SJCRH30 (cell line): ENCODE measurements around the gene TBC1D22A. TPM values are rescaled to one million over a fixed set of nuclear protein-coding genes. Genes with fewer than 3 reads are reported as not detected.

Experiments
- DNase-seq, 2 experiments: peaks; one replicate each; pipeline ENCODE4 v3.0.0-alpha.2; 2015 to 2020
- H3K27ac ChIP-seq: fragments of 250-450 bp; sonication (Bioruptor Pico); 2 replicates; pipeline ENCODE4 v1.5.1; 2020; ENCODE audit warnings: mild to moderate bottlenecking, moderate library complexity
- H3K27me3 ChIP-seq: fragments of 250-450 bp; sonication (Bioruptor Pico); 2 replicates; pipeline ENCODE4 v1.5.1; 2020; ENCODE audit warnings: mild to moderate bottlenecking, moderate library complexity
- H3K36me3 ChIP-seq: fragments of 250-450 bp; sonication (Bioruptor Pico); 2 replicates; pipeline ENCODE4 v1.5.1; 2020; ENCODE audit warnings: mild to moderate bottlenecking, moderate library complexity
- H3K4me1 ChIP-seq: fragments of 250-450 bp; sonication (Bioruptor Pico); 2 replicates; pipeline ENCODE4 v1.5.1; 2020; ENCODE audit warnings: mild to moderate bottlenecking, moderate library complexity
- H3K4me3 ChIP-seq: fragments of 250-450 bp; sonication (Bioruptor Pico); 2 replicates; pipeline ENCODE4 v1.5.1; 2020; ENCODE audit warnings: mild to moderate bottlenecking, moderate library complexity
- H3K9me3 ChIP-seq: fragments of 250-450 bp; sonication (Bioruptor Pico); replicated peaks from 2 replicates; pipeline ENCODE4 v1.5.1; 2020; ENCODE audit warnings: mild to moderate bottlenecking, moderate library complexity
- total RNA-seq: library from RNA; depleted of rRNA; stranded (reverse); fragments of >200 nt; shearing (Covaris generic); gene quantifications from 2 replicates; pipeline ENCODE4 v1.2.3, GENCODE V29; 2014

Gene TBC1D22A
- total RNA-seq, 1 experiment from 2014 or later, result 8.9 TPM

GRCh38 chr22:46909237-46910030 lies 147.0 kb downstream of the TBC1D22A start:
- Histone ChIP-seq H3K36me3 (no peaks in the 10 kb centered on the region), H3K4me3 (no peak overlapping the region), H3K27me3 (no peaks in the 10 kb centered on the region), H3K9me3 (no peaks in the 10 kb centered on the region), H3K27ac (no peak overlapping the region), H3K4me1 (no peaks in the 10 kb centered on the region)
- no peak for DNase-seq

GRCh38 chr22:46910624-46911023 lies 148.2 kb downstream of the TBC1D22A start:
- no peak for DNase-seq
- no peak overlapping the region for H3K27ac ChIP-seq
- H3K4me1 ChIP-seq, result no peaks in the 10 kb centered on the region
- H3K27me3 ChIP-seq, result no peaks in the 10 kb centered on the region
- H3K9me3 ChIP-seq, result no peaks in the 10 kb centered on the region
- no peaks in the 10 kb centered on the region for H3K36me3 ChIP-seq
- no peak overlapping the region for H3K4me3 ChIP-seq

GRCh38 chr22:46911346-46911745 lies 148.9 kb downstream of the TBC1D22A start:
- Histone ChIP-seq H3K9me3 (no peaks in the 10 kb centered on the region), H3K4me3 (no peak overlapping the region), H3K27ac (no peak overlapping the region), H3K4me1 (no peaks in the 10 kb centered on the region), H3K27me3 (no peaks in the 10 kb centered on the region), H3K36me3 (no peaks in the 10 kb centered on the region)
- DNase-seq, result no peak

GRCh38 chr22:46913351-46913750 lies 150.9 kb downstream of the TBC1D22A start:
- Histone ChIP-seq H3K27ac (no peak overlapping the region), H3K27me3 (no peaks in the 10 kb centered on the region), H3K36me3 (no peaks in the 10 kb centered on the region), H3K9me3 (no peaks in the 10 kb centered on the region), H3K4me3 (no peak overlapping the region), H3K4me1 (no peaks in the 10 kb centered on the region)
- no peak for DNase-seq

GRCh38 chr22:46914481-46914880 lies 152.0 kb downstream of the TBC1D22A start:
- Histone ChIP-seq H3K27me3 (no peaks in the 10 kb centered on the region), H3K4me3 (no peak overlapping the region), H3K36me3 (no peaks in the 10 kb centered on the region), H3K9me3 (no peaks in the 10 kb centered on the region), H3K4me1 (no peaks in the 10 kb centered on the region), H3K27ac (no peak overlapping the region)
- DNase-seq, result no peak

- Histone ChIP-seq H3K4me1 (no peaks in the 10 kb centered on the region), H3K36me3 (no peaks in the 10 kb centered on the region), H3K27ac (no peak overlapping the region), H3K4me3 (no peak overlapping the region), H3K27me3 (no peaks in the 10 kb centered on the region), H3K9me3 (no peaks in the 10 kb centered on the region)
- DNase-seq, result no peak
These were observed 152.8 kb downstream of the TBC1D22A start for GRCh38 chr22:46914916-46915894.

GRCh38 chr22:46915950-46916730 lies 153.7 kb downstream of the TBC1D22A start:
- Histone ChIP-seq H3K36me3 (no peaks in the 10 kb centered on the region; the same call in 1 of the 2 replicates), H3K9me3 (no peaks in the 10 kb centered on the region), H3K27me3 (no peaks in the 10 kb centered on the region), H3K4me1 (no peaks in the 10 kb centered on the region), H3K27ac (no peak overlapping the region), H3K4me3 (no peak overlapping the region)
- DNase-seq, result no peak

GRCh38 chr22:46916886-46917770 lies 154.7 kb downstream of the TBC1D22A start:
- Histone ChIP-seq H3K36me3 (peaks cover 2% of the 10 kb centered on the region; the same call in 1 of the 2 replicates), H3K27ac (no peak overlapping the region), H3K9me3 (no peaks in the 10 kb centered on the region), H3K4me1 (no peaks in the 10 kb centered on the region), H3K4me3 (no peak overlapping the region), H3K27me3 (no peaks in the 10 kb centered on the region)
- DNase-seq, result no peak

GRCh38 chr22:46917771-46918101 lies 155.3 kb downstream of the TBC1D22A start:
- Histone ChIP-seq H3K4me1 (no peaks in the 10 kb centered on the region), H3K4me3 (no peak overlapping the region), H3K36me3 (peaks cover 2% of the 10 kb centered on the region; the same call in 1 of the 2 replicates), H3K9me3 (no peaks in the 10 kb centered on the region), H3K27ac (no peak overlapping the region), H3K27me3 (no peaks in the 10 kb centered on the region)
- DNase-seq, result no peak

GRCh38 chr22:46918197-46918596 lies 155.7 kb downstream of the TBC1D22A start:
- H3K9me3 ChIP-seq, result no peaks in the 10 kb centered on the region
- no peaks in the 10 kb centered on the region for H3K27me3 ChIP-seq
- no peak overlapping the region for H3K4me3 ChIP-seq
- no peak for DNase-seq
- H3K36me3 ChIP-seq, result peaks cover 2% of the 10 kb centered on the region; the same call in 1 of the 2 replicates
- H3K27ac ChIP-seq, result no peak overlapping the region
- H3K4me1 ChIP-seq, result no peaks in the 10 kb centered on the region

GRCh38 chr22:46922037-46922436 lies 159.6 kb downstream of the TBC1D22A start:
- Histone ChIP-seq H3K9me3 (no peaks in the 10 kb centered on the region), H3K27me3 (no peaks in the 10 kb centered on the region), H3K4me3 (no peak overlapping the region), H3K4me1 (no peaks in the 10 kb centered on the region), H3K36me3 (peaks cover 2% of the 10 kb centered on the region; the same call in 1 of the 2 replicates), H3K27ac (no peak overlapping the region)
- DNase-seq, result no peak

- H3K27me3 ChIP-seq, result no peaks in the 10 kb centered on the region
- DNase-seq, result no peak
- no peak overlapping the region for H3K4me3 ChIP-seq
- peaks cover 2% of the 10 kb centered on the region; the same call in 1 of the 2 replicates for H3K36me3 ChIP-seq
- no peaks in the 10 kb centered on the region for H3K4me1 ChIP-seq
- no peaks in the 10 kb centered on the region for H3K9me3 ChIP-seq
- no peak overlapping the region for H3K27ac ChIP-seq
These were observed 160.9 kb downstream of the TBC1D22A start for GRCh38 chr22:46923394-46923793.

GRCh38 chr22:46925818-46926217 lies 163.4 kb downstream of the TBC1D22A start:
- Histone ChIP-seq H3K4me1 (no peaks in the 10 kb centered on the region), H3K36me3 (peaks cover 2% of the 10 kb centered on the region; the same call in 1 of the 2 replicates), H3K9me3 (no peaks in the 10 kb centered on the region), H3K27me3 (no peaks in the 10 kb centered on the region), H3K4me3 (no peak overlapping the region), H3K27ac (no peak overlapping the region)
- DNase-seq, result no peak
